ENCODE results near the gene SRPK1.

GRCh38 chr6:35933844-35934243, 12.9 kb upstream of the SRPK1 start:
- no peak for TF ChIP-seq YY1 (IDR thresholded peaks at IDR 0.05; ENCODE audit: extremely low read depth, insufficient replicate concordance, low read depth, low read length)
- no peak for TF ChIP-seq MAX (IDR thresholded peaks at IDR 0.05)
- TF ChIP-seq POLR2A (IDR thresholded peaks at IDR 0.05; ENCODE audit: borderline replicate concordance, extremely low read depth, insufficient read depth, insufficient read length) = no peak
- TF ChIP-seq RAD21 (IDR thresholded peaks at IDR 0.05; ENCODE audit: low read depth) = no peak
- no peak for TF ChIP-seq CTCF (IDR thresholded peaks at IDR 0.05 in 2 of 3, conservative IDR thresholded peaks at IDR 0.05 in 1 of 3; ENCODE audit: borderline replicate concordance in 1 of 3, insufficient read depth in 1 of 3, low read depth in 2 of 3, low read length in 2 of 3)

Data from HCT116 (cell line).